ENCODE data around the gene MPEG1. TPM values are rescaled to one million over a fixed set of nuclear protein-coding genes. Genes with fewer than 3 reads are reported as not detected.

Gene MPEG1
- polyA plus RNA-seq, 1 donor (not counting 4 experiments of a cell fraction or from before 2014, with no cell fraction given): not detected

- H3K4me3 ChIP-seq (ENCODE audit: control insufficient read depth in 2 of 3, extremely low read depth in 1 of 3, insufficient read depth in 2 of 3, low read depth in 1 of 3, low read length in 3 of 3): no peak overlapping the region
- no peaks in the 10 kb centered on the region for H4K20me1 ChIP-seq (ENCODE audit: control insufficient read depth, extremely low read depth, insufficient read depth, low read length)
- no peak overlapping the region for H3K27ac ChIP-seq (ENCODE audit: control insufficient read depth, insufficient read depth, low read length)
- TF ChIP-seq EZH2 (IDR thresholded peaks at IDR 0.05; ENCODE audit: low read length) (no peak), CTCF (optimal IDR thresholded peaks at IDR 0.05 in 1 of 3, IDR thresholded peaks at IDR 0.05 in 1 of 3, conservative IDR thresholded peaks at IDR 0.05 in 1 of 3; ENCODE audit: extremely low read depth in 1 of 3, insufficient read depth in 2 of 3, low read length in 3 of 3) (no peak)
- H3K4me2 ChIP-seq (ENCODE audit: control insufficient read depth, extremely low read depth, insufficient read depth, low read depth, low read length): no peak overlapping the region
- no peaks in the 10 kb centered on the region for H3K9me1 ChIP-seq (ENCODE audit: control insufficient read depth, extremely low read depth, insufficient read depth, low read length)
- H3K4me1 ChIP-seq (ENCODE audit: control insufficient read depth, extremely low read depth, insufficient read depth, low read length): no peaks in the 10 kb centered on the region
- H3K9me3 ChIP-seq (ENCODE audit: control insufficient read depth, low read depth, low read length): no peaks in the 10 kb centered on the region
- dilution Hi-C loops (cut with MboI; ENCODE audit: extremely low pct_ligation_motif_present, low sequenced_read_pairs): no loop called here
- no peak overlapping the region for H3K9ac ChIP-seq (ENCODE audit: control insufficient read depth, extremely low read depth, insufficient read depth, low read length)
- no peaks in the 10 kb centered on the region for H3K36me3 ChIP-seq (ENCODE audit: control insufficient read depth in 2 of 2, extremely low read depth in 1 of 2, insufficient read depth in 2 of 2, low read length in 2 of 2)
- DNase-seq (ENCODE audit: low read depth, low spot score): no peak
- H3K79me2 ChIP-seq (ENCODE audit: control insufficient read depth, insufficient read depth, low read length): no peaks in the 10 kb centered on the region
- peaks cover 4% of the 10 kb centered on the region for H3K27me3 ChIP-seq (ENCODE audit: control insufficient read depth, extremely low read depth, insufficient read depth, low read length)
- no peak for FAIRE-seq
- no peak overlapping the region for H2AFZ ChIP-seq (ENCODE audit: control insufficient read depth, low read length)
Measured at GRCh38 chr11:59255281-59255680, 42.6 kb upstream of the MPEG1 start.

GRCh38 chr11:59254286-59254685 is 41.6 kb upstream of the MPEG1 start:
- Histone ChIP-seq H3K4me3 (ENCODE audit: control insufficient read depth in 2 of 3, extremely low read depth in 1 of 3, insufficient read depth in 2 of 3, low read depth in 1 of 3, low read length in 3 of 3) (no peak overlapping the region), H3K9me1 (ENCODE audit: control insufficient read depth, extremely low read depth, insufficient read depth, low read length) (no peaks in the 10 kb centered on the region), H3K4me1 (ENCODE audit: control insufficient read depth, extremely low read depth, insufficient read depth, low read length) (no peaks in the 10 kb centered on the region), H3K9me3 (ENCODE audit: control insufficient read depth, low read depth, low read length) (no peaks in the 10 kb centered on the region), H3K79me2 (ENCODE audit: control insufficient read depth, insufficient read depth, low read length) (no peaks in the 10 kb centered on the region), H3K27me3 (ENCODE audit: control insufficient read depth, extremely low read depth, insufficient read depth, low read length) (peaks cover 4% of the 10 kb centered on the region), H2AFZ (ENCODE audit: control insufficient read depth, low read length) (no peak overlapping the region), H3K36me3 (ENCODE audit: control insufficient read depth in 2 of 2, extremely low read depth in 1 of 2, insufficient read depth in 2 of 2, low read length in 2 of 2) (no peaks in the 10 kb centered on the region), H4K20me1 (ENCODE audit: control insufficient read depth, extremely low read depth, insufficient read depth, low read length) (no peaks in the 10 kb centered on the region), H3K4me2 (ENCODE audit: control insufficient read depth, extremely low read depth, insufficient read depth, low read depth, low read length) (no peak overlapping the region), H3K27ac (ENCODE audit: control insufficient read depth, insufficient read depth, low read length) (no peak overlapping the region), H3K9ac (ENCODE audit: control insufficient read depth, extremely low read depth, insufficient read depth, low read length) (no peak overlapping the region)
- DNase-seq (ENCODE audit: low read depth, low spot score) (no peak), FAIRE-seq (no peak)
- TF ChIP-seq EZH2 (IDR thresholded peaks at IDR 0.05; ENCODE audit: low read length): no peak
- TF ChIP-seq CTCF (optimal IDR thresholded peaks at IDR 0.05 in 1 of 3, IDR thresholded peaks at IDR 0.05 in 1 of 3, conservative IDR thresholded peaks at IDR 0.05 in 1 of 3; ENCODE audit: extremely low read depth in 1 of 3, insufficient read depth in 2 of 3, low read length in 3 of 3): no peak
- dilution Hi-C loops (cut with MboI; ENCODE audit: extremely low pct_ligation_motif_present, low sequenced_read_pairs): no loop called here
